Chondrocyte (in vitro differentiated cells): ENCODE results near the gene RANGAP1. TPM values are rescaled to one million over a fixed set of nuclear protein-coding genes. Genes with fewer than 3 reads are reported as not detected.
A peak's percentile ranks its signal among the peaks of the same experiment; 100 is the strongest.

Experiments
- DNase-seq: peaks from one replicate; pipeline ENCODE4 v3.0.0; 2021; ENCODE audit warnings: mixed read lengths, low spot score
- H3K27ac Mint-ChIP-seq: one replicate; pipeline ENCODE4 v1.8.0; 2021; ENCODE audit warnings: mild to moderate bottlenecking, moderate library complexity, mixed read lengths; ENCODE audit not compliant: unreplicated experiment
- H3K27me3 Mint-ChIP-seq: 2 replicates; pipeline ENCODE4 v1.8.0; 2021; ENCODE audit warnings: low read depth, mixed read lengths
- H3K36me3 Mint-ChIP-seq: 2 replicates; pipeline ENCODE4 v1.8.0; 2021; ENCODE audit warnings: low read depth, mixed read lengths
- H3K4me1 Mint-ChIP-seq: 2 replicates; pipeline ENCODE4 v1.8.0; 2021; ENCODE audit warnings: low read depth, mild to moderate bottlenecking, mixed read lengths
- H3K4me3 Mint-ChIP-seq: one replicate; pipeline ENCODE4 v1.8.0; 2021; ENCODE audit warnings: mild to moderate bottlenecking, moderate library complexity, mixed read lengths; ENCODE audit not compliant: unreplicated experiment
- H3K9me3 Mint-ChIP-seq: 2 replicates; pipeline ENCODE4 v1.8.0; 2021; ENCODE audit warnings: low read depth, mixed read lengths
- total RNA-seq: library from RNA; stranded (reverse); gene quantifications from 3 replicates; pipeline ENCODE4 v1.2.1, GENCODE V29; 2021
- TF ChIP-seq, protein P1 (sequence below): fragments of 200-600 bp; sonication (generic); IDR thresholded peaks from 2 replicates; pipeline ENCODE4 v1.5.0; 2021; ENCODE audit warnings: antibody characterized with exemption, mild to moderate bottlenecking, moderate library complexity

RANGAP1 gene
- total RNA-seq, 1 donor from 2014 or later: 35.4 TPM

- Mint-ChIP-seq H3K9me3 (no peaks in the 10 kb centered on the region), H3K36me3 (peaks cover 20% of the 10 kb centered on the region), H3K27ac (no peak overlapping the region), H3K4me3 (no peak overlapping the region), H3K4me1 (no peaks in the 10 kb centered on the region), H3K27me3 (no peaks in the 10 kb centered on the region)
- DNase-seq: no peak
- TF ChIP-seq, protein P1, sequence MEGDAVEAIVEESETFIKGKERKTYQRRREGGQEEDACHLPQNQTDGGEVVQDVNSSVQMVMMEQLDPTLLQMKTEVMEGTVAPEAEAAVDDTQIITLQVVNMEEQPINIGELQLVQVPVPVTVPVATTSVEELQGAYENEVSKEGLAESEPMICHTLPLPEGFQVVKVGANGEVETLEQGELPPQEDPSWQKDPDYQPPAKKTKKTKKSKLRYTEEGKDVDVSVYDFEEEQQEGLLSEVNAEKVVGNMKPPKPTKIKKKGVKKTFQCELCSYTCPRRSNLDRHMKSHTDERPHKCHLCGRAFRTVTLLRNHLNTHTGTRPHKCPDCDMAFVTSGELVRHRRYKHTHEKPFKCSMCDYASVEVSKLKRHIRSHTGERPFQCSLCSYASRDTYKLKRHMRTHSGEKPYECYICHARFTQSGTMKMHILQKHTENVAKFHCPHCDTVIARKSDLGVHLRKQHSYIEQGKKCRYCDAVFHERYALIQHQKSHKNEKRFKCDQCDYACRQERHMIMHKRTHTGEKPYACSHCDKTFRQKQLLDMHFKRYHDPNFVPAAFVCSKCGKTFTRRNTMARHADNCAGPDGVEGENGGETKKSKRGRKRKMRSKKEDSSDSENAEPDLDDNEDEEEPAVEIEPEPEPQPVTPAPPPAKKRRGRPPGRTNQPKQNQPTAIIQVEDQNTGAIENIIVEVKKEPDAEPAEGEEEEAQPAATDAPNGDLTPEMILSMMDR: no peak
Observed at GRCh38 chr22:41332217-41332939, 46.4 kb upstream of the RANGAP1 start.

- H3K27ac Mint-ChIP-seq: no peak overlapping the region
- H3K27me3 Mint-ChIP-seq: no peaks in the 10 kb centered on the region
- TF ChIP-seq, protein P1: no peak
- DNase-seq: no peak
- no peaks in the 10 kb centered on the region for H3K9me3 Mint-ChIP-seq
- H3K4me3 Mint-ChIP-seq: no peak overlapping the region
- peaks cover 27% of the 10 kb centered on the region for H3K36me3 Mint-ChIP-seq
- no peaks in the 10 kb centered on the region for H3K4me1 Mint-ChIP-seq
Observed at GRCh38 chr22:41330169-41330568, 44.2 kb upstream of the RANGAP1 start.

- Mint-ChIP-seq H3K4me3 (no peak overlapping the region), H3K27me3 (no peaks in the 10 kb centered on the region), H3K36me3 (peaks cover 31% of the 10 kb centered on the region), H3K9me3 (no peaks in the 10 kb centered on the region), H3K4me1 (no peaks in the 10 kb centered on the region), H3K27ac (no peak overlapping the region)
- DNase-seq: no peak
- TF ChIP-seq, protein P1: no peak
Observed at GRCh38 chr22:41327124-41327523, 41.1 kb upstream of the RANGAP1 start.

- peaks cover 28% of the 10 kb centered on the region for H3K36me3 Mint-ChIP-seq
- DNase-seq: no peak
- H3K9me3 Mint-ChIP-seq: no peaks in the 10 kb centered on the region
- no peak overlapping the region for H3K4me3 Mint-ChIP-seq
- H3K27me3 Mint-ChIP-seq: no peaks in the 10 kb centered on the region
- no peaks in the 10 kb centered on the region for H3K4me1 Mint-ChIP-seq
- peak overlapping the region; percentile 61 for H3K27ac Mint-ChIP-seq
- TF ChIP-seq, protein P1: no peak
Observed at GRCh38 chr22:41324821-41325528, 39.0 kb upstream of the RANGAP1 start.

GRCh38 chr22:41320416-41321240 is 34.6 kb upstream of the RANGAP1 start:
- H3K4me3 Mint-ChIP-seq: no peak overlapping the region
- no peaks in the 10 kb centered on the region for H3K9me3 Mint-ChIP-seq
- no peaks in the 10 kb centered on the region for H3K4me1 Mint-ChIP-seq
- H3K27me3 Mint-ChIP-seq: no peaks in the 10 kb centered on the region
- no peak overlapping the region for H3K27ac Mint-ChIP-seq
- H3K36me3 Mint-ChIP-seq: peaks cover 14% of the 10 kb centered on the region
- no peak for DNase-seq
- TF ChIP-seq, protein P1: no peak
